H9 (cell line): ENCODE results near the gene ST8SIA6. TPM values are rescaled to one million over a fixed set of nuclear protein-coding genes. Genes with fewer than 3 reads are reported as not detected.

Experiments
- DNase-seq: peaks from one replicate; pipeline ENCODE4 v3.0.0-alpha.2; 2017
- H2AFZ ChIP-seq: one replicate; pipeline ENCODE4 v1.6.1; 2013; ENCODE audit warnings: mild to moderate bottlenecking, low read length, control low read depth, moderate library complexity
- H2AK5ac ChIP-seq: 2 replicates; pipeline ENCODE4 v1.6.1; 2013; ENCODE audit warnings: low read length, control low read depth, mixed read lengths; ENCODE audit not compliant: insufficient read length
- H2BK120ac ChIP-seq: one replicate; pipeline ENCODE4 v1.6.1; 2013; ENCODE audit warnings: low read depth, mild to moderate bottlenecking, low read length, control low read depth, inconsistent platforms; ENCODE audit not compliant: poor library complexity, severe bottlenecking
- H2BK12ac ChIP-seq: 2 replicates; pipeline ENCODE4 v1.6.1; 2013; ENCODE audit warnings: low read length, control low read depth, mixed read lengths, low read depth; ENCODE audit not compliant: insufficient read length
- H2BK15ac ChIP-seq: 2 replicates; pipeline ENCODE4 v1.6.1; 2013; ENCODE audit warnings: low read depth, low read length, control low read depth
- H2BK20ac ChIP-seq: one replicate; pipeline ENCODE4 v1.6.1; 2013; ENCODE audit warnings: low read depth, mild to moderate bottlenecking, low read length, control low read depth, inconsistent platforms; ENCODE audit not compliant: poor library complexity, severe bottlenecking
- H2BK5ac ChIP-seq: 2 replicates; pipeline ENCODE4 v1.6.1; 2013; ENCODE audit warnings: low read length, control low read depth, mixed read lengths; ENCODE audit not compliant: insufficient read length
- H3K14ac ChIP-seq: 2 replicates; pipeline ENCODE4 v1.6.1; 2013; ENCODE audit warnings: low read length, control low read depth; ENCODE audit not compliant: insufficient read depth
- H3K18ac ChIP-seq: 2 replicates; pipeline ENCODE4 v1.6.1; 2013; ENCODE audit warnings: low read depth, mild to moderate bottlenecking, mixed read lengths, low read length, control low read depth; ENCODE audit not compliant: insufficient read length
- H3K23ac ChIP-seq: 2 replicates; pipeline ENCODE4 v1.6.1; 2013; ENCODE audit warnings: low read length, control low read depth, mixed read lengths, low read depth; ENCODE audit not compliant: insufficient read length
- H3K23me2 ChIP-seq: 2 replicates; pipeline ENCODE4 v1.6.1; 2013; ENCODE audit warnings: low read depth, mild to moderate bottlenecking, mixed read lengths, low read length, control low read depth; ENCODE audit not compliant: insufficient read length, poor library complexity, severe bottlenecking
- H3K27ac ChIP-seq: 2 replicates; pipeline ENCODE4 v1.5.1; 2013; ENCODE audit warnings: low read length, control low read depth, mixed read lengths, low read depth; ENCODE audit not compliant: insufficient read length
- H3K27me3 ChIP-seq: 2 replicates; pipeline ENCODE4 v1.6.1; 2013; ENCODE audit warnings: low read length, control low read depth, inconsistent platforms; ENCODE audit not compliant: insufficient read depth
- H3K4ac ChIP-seq: 2 replicates; pipeline ENCODE4 v1.6.1; 2013; ENCODE audit warnings: low read depth, mild to moderate bottlenecking, control low read depth, inconsistent platforms, low read length, moderate library complexity
- H3K4me1 ChIP-seq: 2 replicates; pipeline ENCODE4 v1.6.1; 2013; ENCODE audit warnings: low read length, control low read depth, inconsistent platforms; ENCODE audit not compliant: insufficient read depth
- H3K4me2 ChIP-seq: 2 replicates; pipeline ENCODE4 v1.6.1; 2013; ENCODE audit warnings: low read length, control low read depth, mixed read lengths; ENCODE audit not compliant: insufficient read length, insufficient read depth
- H3K56ac ChIP-seq: 2 replicates; pipeline ENCODE4 v1.6.1; 2013; ENCODE audit warnings: low read depth, mild to moderate bottlenecking, mixed read lengths, low read length, control low read depth; ENCODE audit not compliant: insufficient read length
- H3K79me1 ChIP-seq: 2 replicates; pipeline ENCODE4 v1.6.1; 2013; ENCODE audit warnings: low read depth, mild to moderate bottlenecking, moderate library complexity, low read length, control low read depth, inconsistent platforms; ENCODE audit not compliant: insufficient read depth, poor library complexity, severe bottlenecking
- H3K79me2 ChIP-seq: 2 replicates; pipeline ENCODE4 v1.6.1; 2013; ENCODE audit warnings: low read length, control low read depth, inconsistent platforms; ENCODE audit not compliant: insufficient read depth
- H3K9ac ChIP-seq: 2 replicates; pipeline ENCODE4 v1.6.1; 2013; ENCODE audit warnings: low read length, control low read depth, mixed read lengths; ENCODE audit not compliant: insufficient read length; ENCODE audit errors: extremely low read depth
- H3K9me3 ChIP-seq: one replicate; pipeline ENCODE4 v1.6.1; 2013; ENCODE audit warnings: low read depth, low read length, inconsistent platforms; ENCODE audit not compliant: control insufficient read depth
- H3T11ph ChIP-seq: one replicate; pipeline ENCODE4 v1.6.1; 2013; ENCODE audit warnings: mild to moderate bottlenecking, low read length, control low read depth, inconsistent platforms
- H4K20me1 ChIP-seq: one replicate; pipeline ENCODE4 v1.6.1; 2013; ENCODE audit not compliant: control insufficient read depth, insufficient read length, insufficient read depth
- H4K5ac ChIP-seq: 2 replicates; pipeline ENCODE4 v1.6.1; 2013; ENCODE audit warnings: low read depth, mild to moderate bottlenecking, mixed read lengths, low read length, control low read depth; ENCODE audit not compliant: insufficient read length
- H4K8ac ChIP-seq: replicated peaks from 2 replicates; pipeline ENCODE4 v1.6.1; 2013; ENCODE audit warnings: low read length, control low read depth, mixed read lengths, low read depth; ENCODE audit not compliant: insufficient read length
- H4K91ac ChIP-seq: 2 replicates; pipeline ENCODE4 v1.6.1; 2013; ENCODE audit warnings: low read depth, mild to moderate bottlenecking, moderate library complexity, mixed read lengths, low read length, control low read depth; ENCODE audit not compliant: insufficient read length
- H3K27ac Mint-ChIP-seq, 3 experiments: 2 replicates in 2 of 3; 3 replicates in 1 of 3; pipeline ENCODE4 v1.8.0; 2020 to 2021; ENCODE audit warnings: mixed read lengths in 3 of 3, mild to moderate bottlenecking in 1 of 3, moderate library complexity in 1 of 3
- H3K27me3 Mint-ChIP-seq: 2 replicates; pipeline ENCODE4 v1.8.0; 2021; ENCODE audit warnings: low read depth, mild to moderate bottlenecking, moderate library complexity, mixed read lengths
- H3K36me3 Mint-ChIP-seq, 3 experiments: 2 replicates in 2 of 3; 3 replicates in 1 of 3; pipeline ENCODE4 v1.8.0; 2020 to 2021; ENCODE audit warnings: low read depth in 3 of 3, mixed read lengths in 3 of 3; ENCODE audit not compliant: insufficient read depth in 1 of 3
- H3K4me1 Mint-ChIP-seq, 2 experiments: 2 replicates each; pipeline ENCODE4 v1.8.0; 2020; ENCODE audit warnings: mixed read lengths in 2 of 2
- H3K4me3 Mint-ChIP-seq, 2 experiments: 2 replicates in 1 of 2; 3 replicates in 1 of 2; pipeline ENCODE4 v1.8.0; 2020 to 2021; ENCODE audit warnings: mild to moderate bottlenecking in 2 of 2, mixed read lengths in 2 of 2, moderate library complexity in 1 of 2
- H3K9me3 Mint-ChIP-seq, 2 experiments: 2 replicates in 1 of 2; 3 replicates in 1 of 2; pipeline ENCODE4 v1.8.0; 2020; ENCODE audit warnings: mild to moderate bottlenecking in 2 of 2, mixed read lengths in 2 of 2, moderate library complexity in 1 of 2
- WGBS: extraction: QIAGEN DNeasy Blood & Tissue Kit; methylation state at CpG from one replicate; pipeline ENCODE4 v1.1.7; 2013; ENCODE audit warnings: missing lambda C conversion rate, low lambda C conversion rate, mixed read lengths; ENCODE audit not compliant: insufficient read length; ENCODE audit errors: extremely low coverage; 5-methylcytosine and 5-hydroxymethylcytosine counted together
- total RNA-seq: library from RNA; stranded (reverse); gene quantifications from 2 replicates; pipeline ENCODE4 v1.2.1, GENCODE V29; 2021
- TF ChIP-seq, protein P1 (sequence below): fragments of 200-600 bp; sonication (generic); conservative IDR thresholded peaks from 3 replicates; pipeline ENCODE4 v1.8.0; 2021; ENCODE audit warnings: antibody characterized with exemption, mild to moderate bottlenecking

ST8SIA6 gene
- total RNA-seq, 1 experiment from 2014 or later, result 0.37 TPM

DNA sequence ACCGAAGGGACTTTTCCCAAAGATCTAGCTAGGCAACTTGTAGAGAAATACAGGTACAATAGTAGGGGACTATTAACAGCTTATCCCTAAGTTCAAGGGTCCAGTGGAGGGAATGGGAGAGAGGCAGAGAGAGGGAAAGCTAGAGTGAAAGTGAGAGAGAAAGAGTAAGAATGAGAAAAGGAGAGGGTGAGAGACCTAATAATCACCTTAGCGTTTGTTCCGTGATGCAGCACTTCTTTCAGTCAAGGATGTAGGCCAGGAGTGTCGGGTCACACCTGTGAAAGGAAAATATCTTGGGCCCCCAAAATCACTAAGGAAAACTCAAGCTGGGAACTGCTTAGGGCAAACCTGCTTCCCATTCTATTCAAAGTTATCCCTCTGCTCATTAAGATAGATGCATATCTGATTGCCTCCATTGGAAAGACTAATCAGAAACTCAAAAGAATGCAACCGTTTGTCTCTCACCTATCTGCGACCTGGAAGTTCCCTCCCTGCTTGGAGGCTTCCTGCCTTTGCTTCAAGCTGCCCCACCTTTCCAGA, 75.2 kb downstream of the ST8SIA6 start:
- peaks cover 2% of the 10 kb centered on the region; the same call in 1 of the 2 replicates for H3K4me1 ChIP-seq
- H2BK120ac ChIP-seq, result no peak overlapping the region
- no peak overlapping the region for H3K4me3 Mint-ChIP-seq
- H3K9ac ChIP-seq, result no peak overlapping the region
- H3K27me3 ChIP-seq, result no peaks in the 10 kb centered on the region
- no peak for DNase-seq
- H3K9me3 Mint-ChIP-seq, result peaks cover 2 to 3% of the 10 kb centered on the region in 2 experiments; a peak in 2 of 5 replicates
- H2BK15ac ChIP-seq, result no peak overlapping the region
- no peaks in the 10 kb centered on the region for H3K79me2 ChIP-seq
- no peak overlapping the region for H3K18ac ChIP-seq
- no peak overlapping the region for H3T11ph ChIP-seq
- TF ChIP-seq, protein P1, sequence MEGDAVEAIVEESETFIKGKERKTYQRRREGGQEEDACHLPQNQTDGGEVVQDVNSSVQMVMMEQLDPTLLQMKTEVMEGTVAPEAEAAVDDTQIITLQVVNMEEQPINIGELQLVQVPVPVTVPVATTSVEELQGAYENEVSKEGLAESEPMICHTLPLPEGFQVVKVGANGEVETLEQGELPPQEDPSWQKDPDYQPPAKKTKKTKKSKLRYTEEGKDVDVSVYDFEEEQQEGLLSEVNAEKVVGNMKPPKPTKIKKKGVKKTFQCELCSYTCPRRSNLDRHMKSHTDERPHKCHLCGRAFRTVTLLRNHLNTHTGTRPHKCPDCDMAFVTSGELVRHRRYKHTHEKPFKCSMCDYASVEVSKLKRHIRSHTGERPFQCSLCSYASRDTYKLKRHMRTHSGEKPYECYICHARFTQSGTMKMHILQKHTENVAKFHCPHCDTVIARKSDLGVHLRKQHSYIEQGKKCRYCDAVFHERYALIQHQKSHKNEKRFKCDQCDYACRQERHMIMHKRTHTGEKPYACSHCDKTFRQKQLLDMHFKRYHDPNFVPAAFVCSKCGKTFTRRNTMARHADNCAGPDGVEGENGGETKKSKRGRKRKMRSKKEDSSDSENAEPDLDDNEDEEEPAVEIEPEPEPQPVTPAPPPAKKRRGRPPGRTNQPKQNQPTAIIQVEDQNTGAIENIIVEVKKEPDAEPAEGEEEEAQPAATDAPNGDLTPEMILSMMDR, result no peak
- H3K27me3 Mint-ChIP-seq, result no peaks in the 10 kb centered on the region
- no peak overlapping the region for H3K4ac ChIP-seq
- H2BK5ac ChIP-seq, result no peak overlapping the region
- H3K23me2 ChIP-seq, result no peaks in the 10 kb centered on the region
- H2BK20ac ChIP-seq, result no peak overlapping the region
- no peaks in the 10 kb centered on the region for H3K79me1 ChIP-seq
- H3K27ac ChIP-seq, result no peak overlapping the region
- H4K8ac ChIP-seq, result no peak overlapping the region
- no peak overlapping the region for H2AFZ ChIP-seq
- no peak overlapping the region for H3K4me2 ChIP-seq
- peaks cover 22 to 23% of the 10 kb centered on the region in 2 experiments for H3K4me1 Mint-ChIP-seq
- H3K23ac ChIP-seq, result no peak overlapping the region
- H3K27ac Mint-ChIP-seq, result peak overlapping the region in 1 of 3 experiments; percentile 22; a peak in 3 of 7 replicates
- no peak overlapping the region for H2AK5ac ChIP-seq
- no peaks in the 10 kb centered on the region for H3K36me3 Mint-ChIP-seq
- no peak overlapping the region for H3K56ac ChIP-seq
- H3K9me3 ChIP-seq, result no peaks in the 10 kb centered on the region
- no peak overlapping the region for H4K5ac ChIP-seq
- no CpG with 5 or more reads among the region's 6 CpGs for WGBS
- no peak overlapping the region for H2BK12ac ChIP-seq
- H4K20me1 ChIP-seq, result no peaks in the 10 kb centered on the region
- H3K14ac ChIP-seq, result no peak overlapping the region
- H4K91ac ChIP-seq, result no peak overlapping the region
